Activated naive CD4-positive, alpha-beta T cell treated with anti-CD3 and anti-CD28 coated beads for 36 hours (primary cell): ENCODE data around the gene HMBS. TPM values are rescaled to one million over a fixed set of nuclear protein-coding genes. Genes with fewer than 3 reads are reported as not detected.
"Not testable (repeated sequence)": the region's sequence is repeated elsewhere in the genome, so short reads cannot be mapped to it uniquely, and the experiment has no call there.

ENCODE experiments used
- CTCF ChIA-PET: fragments of 350-600 bp; sonication (Branson Sonifier 250); formaldehyde crosslinking; loops from one replicate; lab custom pipeline; 2021; ENCODE audit warnings: antibody characterized with exemption; lab: Charles Lee
- DNase-seq: peaks from one replicate; pipeline ENCODE4 v3.0.0-alpha.2; 2020
- H3K27ac Mint-ChIP-seq: one replicate; pipeline ENCODE4 v1.8.0; 2021; ENCODE audit warnings: mild to moderate bottlenecking, mixed read lengths
- H3K27me3 Mint-ChIP-seq: one replicate; pipeline ENCODE4 v1.8.0; 2021; ENCODE audit warnings: low read depth, mixed read lengths
- H3K36me3 Mint-ChIP-seq: one replicate; pipeline ENCODE4 v1.8.0; 2021; ENCODE audit warnings: low read depth, mixed read lengths
- H3K4me1 Mint-ChIP-seq: one replicate; pipeline ENCODE4 v1.8.0; 2021; ENCODE audit warnings: low read depth, mixed read lengths
- H3K4me3 Mint-ChIP-seq: one replicate; pipeline ENCODE4 v1.8.0; 2021; ENCODE audit warnings: mild to moderate bottlenecking, moderate library complexity, mixed read lengths
- H3K9me3 Mint-ChIP-seq: one replicate; pipeline ENCODE4 v1.8.0; 2021; ENCODE audit warnings: mixed read lengths
- intact Hi-C: fragments of 100-400 bp; cut with micrococcal nuclease; formaldehyde crosslinking; loops from one replicate; pipeline ENCODE4 v1.15.1; 2023
- total RNA-seq, 2 experiments: library from RNA; stranded (reverse); gene quantifications; one replicate each; pipeline ENCODE4 v1.2.3, GENCODE V29; 2021

HMBS gene
- total RNA-seq, 2 experiments from 2014 or later: 27.9 to 29.4 TPM

GRCh38 chr11:119130662-119131061, 46.0 kb downstream of the HMBS start:
- intact Hi-C loops: no loop called here
- no peaks in the 10 kb centered on the region for H3K9me3 Mint-ChIP-seq
- peaks cover 8% of the 10 kb centered on the region for H3K4me1 Mint-ChIP-seq
- peaks cover 32% of the 10 kb centered on the region for H3K36me3 Mint-ChIP-seq
- no peak overlapping the region for H3K27ac Mint-ChIP-seq
- H3K27me3 Mint-ChIP-seq: no peaks in the 10 kb centered on the region
- CTCF ChIA-PET: no interaction called here
- H3K4me3 Mint-ChIP-seq: no peak overlapping the region
- DNase-seq: no peak

GRCh38 chr11:119134389-119134978, 49.8 kb downstream of the HMBS start:
- H3K9me3 Mint-ChIP-seq: no peaks in the 10 kb centered on the region
- intact Hi-C loops: no loop called here
- DNase-seq: no peak
- H3K4me1 Mint-ChIP-seq: peaks cover 2% of the 10 kb centered on the region
- peaks cover 22% of the 10 kb centered on the region for H3K36me3 Mint-ChIP-seq
- CTCF ChIA-PET: interaction anchor here (0.9 to 2.9 kb wide), 5 partner anchors 8 to 16 kb away, joined by 3 to 8 read pairs (median 4); no protein-coding TSS in a partner anchor
- H3K27ac Mint-ChIP-seq: no peak overlapping the region
- peaks cover 3% of the 10 kb centered on the region for H3K27me3 Mint-ChIP-seq
- H3K4me3 Mint-ChIP-seq: no peak overlapping the region

GRCh38 chr11:119139276-119139675, 54.6 kb downstream of the HMBS start:
- DNase-seq, H3K27ac Mint-ChIP-seq, H3K9me3 Mint-ChIP-seq, H3K27me3 Mint-ChIP-seq, intact Hi-C loops, H3K4me1 Mint-ChIP-seq, H3K36me3 Mint-ChIP-seq, H3K4me3 Mint-ChIP-seq: not testable (repeated sequence)
- CTCF ChIA-PET: interaction anchor here (1.6 kb wide), 1 partner anchor 57 kb away, joined by 3 read pairs; no protein-coding TSS in a partner anchor

Other genes starting within 250 kb of the HMBS start
- gene CXCR5, start 201.0 kb upstream of the HMBS start, total RNA-seq: 10 to 100 TPM; 25.6 to 26.1 TPM
- gene BCL9L, start 159.0 kb upstream of the HMBS start, total RNA-seq: 10 to 100 TPM; 33.3 to 36.1 TPM
- gene UPK2, start 128.6 kb upstream of the HMBS start, total RNA-seq: under 1 TPM; 0.25 to 0.45 TPM
- gene FOXR1, start 113.1 kb upstream of the HMBS start, total RNA-seq: not detected
- gene CENATAC, start 86.7 kb upstream of the HMBS start, total RNA-seq: 10 to 100 TPM; 17.4 to 18.0 TPM
- gene RPS25, start 66.5 kb upstream of the HMBS start, total RNA-seq: 1,000 to 10,000 TPM; 2,183 to 2,206 TPM
- gene TRAPPC4, start 66.1 kb upstream of the HMBS start, total RNA-seq: 10 to 100 TPM; 66.4 to 69.9 TPM
- 10 to 100 TPM; 28.3 to 30.3 TPM for gene SLC37A4, start 54.0 kb upstream of the HMBS start, total RNA-seq
- 100 to 1,000 TPM; 108 to 116 TPM for gene HYOU1, start 27.7 kb upstream of the HMBS start, total RNA-seq
- 10 to 100 TPM; 16.9 to 19.5 TPM for gene VPS11, start 17.1 kb upstream of the HMBS start, total RNA-seq
- gene DPAGT1, start 17.0 kb downstream of the HMBS start, total RNA-seq: 10 to 100 TPM; 52.2 to 53.1 TPM
- gene C2CD2L, start 22.5 kb downstream of the HMBS start, total RNA-seq: 10 to 100 TPM; 20.1 to 20.8 TPM
- gene HINFP, start 36.7 kb downstream of the HMBS start, total RNA-seq: 10 to 100 TPM; 24.5 to 25.2 TPM
- under 1 TPM; 0.12 to 0.31 TPM for gene ABCG4, start 64.2 kb downstream of the HMBS start, total RNA-seq
- 10 to 100 TPM; 20.8 to 22.2 TPM for gene NLRX1, start 83.8 kb downstream of the HMBS start, total RNA-seq
- gene NHERF4, start 100.6 kb downstream of the HMBS start, total RNA-seq: not detected
- 10 to 100 TPM; 25.3 to 25.7 TPM for gene CBL, start 121.5 kb downstream of the HMBS start, total RNA-seq
- gene MCAM, start 232.2 kb downstream of the HMBS start, total RNA-seq: 1 to 10 TPM; 8.0 to 8.4 TPM
- gene RNF26, start 249.6 kb downstream of the HMBS start, total RNA-seq: 10 to 100 TPM; 46.1 to 47.0 TPM